ENCODE results near the gene EGFL7.
"Not testable (repeated sequence)": the region's sequence is repeated elsewhere in the genome, so short reads cannot be mapped to it uniquely, and the experiment has no call there.

EGFL7 gene

DNA sequence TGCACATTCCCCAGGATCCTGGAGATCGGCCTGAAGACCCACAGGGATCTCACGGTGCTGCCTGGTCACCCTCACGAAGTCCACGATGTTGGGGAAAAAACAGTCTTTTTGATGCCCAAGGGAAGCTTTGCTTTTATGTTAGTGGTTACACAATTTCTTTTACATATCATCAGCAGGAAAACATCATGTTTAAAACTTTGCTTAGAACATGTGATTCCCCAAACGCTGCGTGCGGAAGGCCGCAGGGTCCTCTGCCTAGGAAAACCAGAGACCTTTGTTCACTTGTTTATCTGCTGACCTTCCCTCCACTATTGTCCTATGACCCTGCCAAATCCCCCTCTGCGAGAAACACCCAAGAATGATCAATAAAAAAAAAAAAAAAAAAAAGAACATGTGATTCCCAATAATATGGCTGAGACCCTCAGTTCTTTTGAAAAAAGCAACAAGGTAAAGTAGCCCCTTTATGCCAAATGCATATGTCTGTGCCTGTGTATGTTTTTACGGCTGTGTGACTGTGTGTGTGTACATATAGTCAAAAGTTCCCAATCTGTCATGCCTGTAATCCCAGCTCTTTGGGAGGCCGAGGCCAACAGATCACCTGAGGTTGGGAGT lies 36.0 kb downstream of the EGFL7 start:
- DNase-seq (ENCODE audit: low read depth) = no peak

DNA sequence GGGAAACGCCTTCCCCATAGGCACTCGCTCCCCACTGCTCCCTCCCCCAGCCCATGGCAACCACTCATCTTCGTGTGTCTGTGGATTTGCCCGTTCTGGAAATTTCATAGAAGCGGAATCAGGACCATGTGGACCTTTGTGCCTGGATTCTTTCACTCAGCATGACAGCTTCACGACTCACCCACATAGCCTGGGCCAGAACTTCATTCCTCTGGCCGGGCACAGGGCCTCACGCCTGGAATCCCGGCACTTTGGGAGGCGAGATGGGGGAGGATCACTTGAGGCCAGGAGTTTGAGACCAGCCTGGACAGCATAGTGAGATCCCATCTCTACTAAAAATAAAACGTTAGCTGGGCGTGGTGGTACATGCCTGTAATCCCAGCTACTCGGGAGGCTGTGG lies 37.6 kb downstream of the EGFL7 start:
- peak; percentile 23 for DNase-seq (ENCODE audit: low read depth)

DNA sequence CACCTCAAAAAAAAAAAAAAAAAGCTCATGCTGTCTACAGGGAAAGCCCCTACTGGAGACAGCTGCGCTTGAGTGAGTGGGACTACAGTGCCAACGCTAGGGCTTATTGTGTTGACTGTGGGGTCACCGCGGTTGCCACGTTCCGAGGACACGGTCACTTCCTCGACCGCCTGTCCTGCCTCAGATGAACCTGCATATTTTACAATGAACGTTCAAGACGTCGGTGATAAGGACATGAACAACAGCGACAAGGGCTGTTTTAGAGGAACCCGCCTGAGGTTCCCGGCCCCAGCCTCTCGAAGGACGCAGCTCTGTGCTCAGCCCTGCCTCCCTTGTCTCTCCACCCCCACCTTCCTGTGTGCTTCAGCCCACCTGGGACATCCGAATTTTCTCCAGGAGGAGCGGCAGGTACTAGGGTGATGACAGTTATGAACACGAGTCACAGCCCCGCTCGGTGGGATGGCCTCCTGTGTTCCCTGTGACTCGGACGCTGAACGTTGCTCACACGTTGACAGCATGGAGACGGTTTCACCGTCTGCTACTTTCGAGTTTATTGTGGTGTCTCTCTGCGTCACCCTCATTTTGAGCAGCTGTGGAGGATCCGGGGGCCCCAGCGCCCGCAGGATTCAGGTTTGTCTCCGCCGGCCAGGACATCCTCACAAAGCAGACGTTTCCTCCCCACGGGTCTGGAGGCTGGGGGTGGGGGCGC lies 38.4 kb downstream of the EGFL7 start:
- no peak for DNase-seq (ENCODE audit: low read depth)

DNA sequence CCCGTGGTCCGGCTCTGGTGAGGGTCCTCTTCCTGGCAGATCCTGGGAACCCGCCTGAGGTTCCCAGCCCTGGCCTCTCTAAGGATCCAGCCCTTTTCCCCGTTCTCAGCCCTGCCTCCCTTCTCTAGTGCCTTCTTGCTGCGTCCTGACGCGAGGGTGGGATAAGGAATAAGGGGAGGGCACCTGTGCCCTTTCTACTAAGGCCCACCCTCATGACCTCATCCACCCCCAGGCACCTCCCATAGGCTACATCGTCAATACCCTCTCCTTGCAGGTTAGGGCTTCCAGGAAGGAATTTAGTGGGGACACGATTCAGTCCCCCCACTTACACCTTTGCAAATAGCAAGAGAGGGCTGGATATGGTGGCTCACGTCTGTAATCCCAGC lies 38.9 kb downstream of the EGFL7 start:
- DNase-seq (ENCODE audit: low read depth) = no peak

DNA sequence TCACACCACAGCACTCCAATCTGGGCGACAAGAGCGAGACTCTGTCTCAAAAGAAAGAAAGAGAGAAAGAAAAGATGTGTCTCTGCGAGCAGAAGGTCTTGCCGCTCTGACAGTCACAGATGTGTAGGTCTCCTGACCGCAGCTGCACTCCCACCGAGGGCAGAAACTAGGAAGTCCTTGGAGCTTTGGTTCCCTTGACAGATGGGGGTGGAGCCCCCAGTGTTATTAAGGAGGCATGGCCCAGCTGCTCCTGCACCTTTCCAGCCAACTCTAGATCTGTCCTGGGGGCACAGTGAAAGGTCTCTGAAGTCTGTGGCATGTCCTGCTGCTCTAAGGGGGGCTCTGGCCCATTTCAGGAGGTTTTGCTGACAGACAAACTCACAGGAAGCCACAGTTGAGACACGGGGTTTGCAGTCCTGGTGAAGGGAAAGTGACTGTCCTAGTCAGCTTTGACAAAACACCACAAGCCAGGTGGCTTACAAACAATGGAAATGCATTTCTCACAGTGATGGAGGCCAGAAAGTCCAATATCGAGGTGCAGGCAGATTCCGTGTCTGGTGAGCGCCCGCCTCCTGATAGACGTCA lies 40.7 kb downstream of the EGFL7 start:
- no peak for DNase-seq (ENCODE audit: low read depth)

DNA sequence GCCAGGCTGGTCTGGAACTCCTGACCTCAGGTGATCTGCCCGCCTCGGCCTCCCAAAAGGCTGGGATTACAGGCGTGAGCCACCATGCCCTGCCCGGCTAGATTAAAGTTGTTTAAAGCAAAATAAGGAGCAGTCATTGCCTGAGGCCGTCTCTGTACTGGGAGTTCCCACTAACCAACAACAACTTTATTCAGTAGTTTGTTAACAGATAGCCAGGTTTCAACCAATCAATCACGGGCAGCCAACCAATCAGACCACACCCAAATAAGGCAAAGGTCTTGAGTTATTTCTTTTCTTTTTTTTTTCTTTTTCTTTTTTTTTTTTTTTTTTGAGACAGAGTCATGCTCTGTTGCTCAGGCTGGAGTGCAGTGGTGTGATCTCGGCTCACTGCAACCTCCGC lies 42.0 kb downstream of the EGFL7 start:
- DNase-seq (ENCODE audit: low read depth) = not testable (repeated sequence)

DNA sequence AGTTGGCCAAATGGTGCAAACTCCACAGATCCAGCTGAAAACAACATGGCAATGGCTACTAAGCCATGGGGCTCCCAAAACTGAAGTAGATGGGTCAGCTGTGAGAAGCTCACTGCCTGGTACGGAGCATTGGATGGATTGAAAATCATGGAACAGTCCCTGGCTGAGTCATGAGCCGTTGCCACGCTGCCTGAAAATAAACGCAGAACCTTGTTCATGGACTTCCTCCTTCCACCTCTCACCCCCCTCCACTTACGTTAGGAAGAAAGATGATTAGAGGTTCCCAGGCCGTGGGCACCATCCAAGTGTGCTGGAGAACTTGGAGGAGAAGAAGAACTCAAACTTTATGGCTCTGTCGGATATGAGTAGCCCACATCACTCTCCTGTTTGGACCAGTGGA lies 42.8 kb downstream of the EGFL7 start:
- DNase-seq (ENCODE audit: low read depth) = no peak

DNA sequence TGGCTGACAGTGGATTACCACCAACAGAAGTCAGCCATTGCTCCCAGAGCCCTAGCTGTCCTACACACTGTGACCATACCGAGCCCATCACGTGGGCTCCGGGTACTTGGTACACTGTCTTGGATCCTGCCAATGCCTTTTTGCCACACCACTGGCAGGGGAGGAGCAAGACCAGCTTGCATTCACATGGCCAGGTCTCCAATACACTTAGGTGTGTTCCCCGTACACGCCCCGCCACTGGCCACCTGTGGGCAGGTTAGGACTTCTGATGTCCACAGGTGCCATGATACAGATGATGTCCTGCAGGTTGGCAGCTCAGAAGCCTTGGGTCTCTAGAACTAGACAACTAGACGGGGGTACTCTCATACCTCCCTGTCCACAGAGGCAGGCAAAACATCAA lies 44.3 kb downstream of the EGFL7 start:
- no peak for DNase-seq (ENCODE audit: low read depth)

DNA sequence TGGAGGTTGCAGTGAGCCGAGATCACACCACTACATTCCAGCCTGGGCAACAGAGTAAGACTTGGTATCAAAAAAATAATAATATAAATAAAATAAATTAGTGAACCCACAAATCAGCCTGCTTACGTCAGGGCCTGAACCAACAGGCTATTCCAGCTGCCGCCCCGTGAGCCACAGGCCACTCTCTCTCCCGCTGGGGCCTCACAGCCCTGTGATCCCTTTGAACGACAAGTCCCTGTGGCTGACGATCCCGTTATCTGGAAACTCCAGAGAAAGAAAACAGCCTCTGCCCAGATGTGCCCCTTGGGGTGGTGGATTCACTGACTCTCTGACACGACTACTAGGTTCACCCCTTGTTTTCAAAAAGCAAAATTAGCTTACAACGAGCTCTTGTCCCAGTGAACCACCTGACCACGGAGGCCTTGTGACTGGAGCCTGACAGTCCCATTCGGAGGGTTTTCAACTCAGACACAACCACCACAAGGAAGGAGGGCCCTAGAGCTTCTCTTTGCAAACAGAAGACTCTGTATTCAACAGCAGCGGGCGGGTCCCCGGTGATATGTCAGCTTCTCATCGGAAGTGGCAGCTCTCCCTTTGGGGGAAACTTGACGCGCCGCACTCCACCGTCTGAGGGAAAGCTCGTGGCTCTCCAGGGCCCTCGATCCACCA lies 45.3 kb downstream of the EGFL7 start:
- no peak for DNase-seq (ENCODE audit: low read depth)

DNA sequence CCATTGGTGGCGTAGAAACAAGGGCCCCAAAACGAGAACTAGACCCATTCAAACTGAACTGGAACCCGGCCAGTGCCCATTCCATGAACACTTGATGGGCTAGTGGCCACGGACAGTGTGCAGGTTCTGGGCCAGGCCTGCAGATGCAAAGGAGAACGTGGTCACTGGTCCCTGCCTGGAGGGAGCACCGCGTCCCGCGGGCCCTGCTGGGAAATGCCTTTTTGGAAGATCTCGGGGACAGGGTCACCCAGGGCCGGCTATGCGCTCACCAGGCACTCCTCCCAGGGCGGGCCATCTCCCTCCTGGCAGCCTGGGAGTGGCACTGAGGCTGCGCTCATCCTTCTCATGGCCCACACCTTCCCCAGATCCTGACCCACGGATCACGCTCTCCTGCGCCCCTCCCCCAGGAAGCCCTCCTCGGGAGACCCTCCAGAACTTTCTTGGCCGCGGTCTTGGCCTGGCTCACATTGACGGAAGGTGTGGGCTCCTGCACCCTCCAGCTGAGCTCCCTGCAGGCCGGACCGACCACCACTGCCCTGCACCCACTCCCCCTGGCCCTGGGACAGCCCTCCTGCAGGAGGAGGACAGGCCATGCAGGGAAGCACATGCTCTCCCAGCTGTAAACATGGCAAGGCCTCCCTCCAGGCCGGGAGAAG lies 46.9 kb downstream of the EGFL7 start:
- no peak for DNase-seq (ENCODE audit: low read depth)

DNA sequence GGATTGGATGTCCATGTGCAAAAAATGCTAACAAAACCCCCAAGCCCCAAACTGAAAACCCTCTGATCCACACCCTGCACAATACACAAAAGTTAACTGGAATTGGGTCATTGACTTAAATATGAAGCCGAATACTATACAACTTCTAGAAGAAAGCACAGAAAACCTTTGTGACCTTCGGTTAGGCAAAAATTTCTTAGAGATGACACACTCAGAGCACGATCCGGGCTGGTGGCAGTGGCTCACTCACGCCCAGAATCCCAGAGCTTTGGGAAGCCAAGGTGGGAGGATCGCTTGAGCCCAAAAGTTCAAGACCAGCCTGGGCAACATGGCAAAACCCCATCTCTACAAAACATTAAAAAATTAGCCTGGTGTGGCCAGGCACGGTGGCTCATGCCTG lies 47.8 kb downstream of the EGFL7 start:
- no peak for DNase-seq (ENCODE audit: low read depth)

DNA sequence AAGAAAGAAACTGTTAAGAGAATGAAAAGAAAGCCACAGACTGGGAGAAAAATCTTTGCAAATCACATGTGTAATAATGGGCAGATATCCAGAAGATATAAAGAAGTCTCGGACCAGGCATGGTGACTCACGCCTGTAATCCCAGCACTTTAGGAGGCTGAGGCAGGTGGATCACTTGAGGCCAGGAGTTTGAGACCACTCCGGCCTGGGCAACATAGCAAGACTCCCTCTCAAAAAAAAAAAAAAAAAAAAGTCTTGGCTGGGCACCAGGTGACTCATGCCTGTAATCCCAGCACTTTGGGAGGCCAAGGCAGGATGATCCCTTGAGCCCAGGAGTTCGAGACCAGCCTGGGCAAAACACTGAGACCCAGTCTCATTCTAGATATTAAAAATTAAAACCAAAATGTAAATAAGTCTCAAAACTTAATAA lies 48.5 kb downstream of the EGFL7 start:
- DNase-seq (ENCODE audit: low read depth) = peak; percentile 68

DNA sequence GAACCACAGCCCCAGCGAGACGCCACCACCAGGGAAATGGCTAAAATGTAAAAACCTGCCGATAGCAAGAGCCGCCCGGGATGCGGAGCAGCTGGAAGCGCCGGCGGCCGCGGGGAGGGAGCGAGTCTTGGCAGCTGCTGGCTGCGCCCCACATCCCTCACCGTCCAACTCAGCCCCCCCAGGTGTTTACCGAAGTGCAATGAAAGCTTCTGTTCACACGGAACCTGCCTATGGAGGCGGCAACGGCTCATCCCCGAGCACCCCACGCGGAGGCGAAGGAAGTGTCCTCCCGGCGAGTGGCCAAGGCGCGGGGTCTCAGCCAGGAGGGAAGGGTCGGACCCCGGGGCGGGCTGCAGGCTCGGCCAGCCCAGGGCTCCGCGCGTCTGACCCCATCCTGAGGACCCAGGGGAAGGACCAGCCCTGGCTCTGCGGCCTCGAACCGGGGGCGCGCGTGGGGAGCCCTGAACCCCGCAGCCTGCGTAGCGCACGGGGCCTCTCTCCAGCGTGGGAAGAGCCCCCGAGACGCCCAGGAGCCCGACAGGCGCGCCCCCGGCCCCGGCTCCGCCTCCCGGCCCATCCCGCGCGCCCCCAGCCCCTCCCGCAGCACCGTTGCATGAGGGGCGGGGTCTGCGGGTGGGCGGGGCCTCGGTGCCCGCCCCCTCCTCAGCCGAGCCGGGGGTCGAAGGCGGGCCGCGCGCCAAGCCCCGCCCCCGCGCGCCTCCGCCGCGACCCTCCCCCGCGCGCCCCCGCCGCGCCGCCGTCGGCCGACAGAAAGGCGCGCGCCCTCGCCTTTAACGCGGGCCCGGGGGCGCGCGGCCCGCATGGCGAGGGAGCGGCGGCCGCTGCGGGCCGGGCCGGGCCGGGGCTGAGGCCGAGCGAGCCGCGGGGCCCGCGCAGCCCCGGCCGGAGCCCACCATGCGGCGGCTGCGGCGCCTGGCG lies 49.3 kb downstream of the EGFL7 start, which contains the start of gene DIPK1B:
TSS of gene DIPK1B (plus strand) at position 822 of the 939 bp plus-strand sequence. CDS start at position 916, 94 bp downstream.
- DNase-seq (ENCODE audit: low read depth) = no peak

DNA sequence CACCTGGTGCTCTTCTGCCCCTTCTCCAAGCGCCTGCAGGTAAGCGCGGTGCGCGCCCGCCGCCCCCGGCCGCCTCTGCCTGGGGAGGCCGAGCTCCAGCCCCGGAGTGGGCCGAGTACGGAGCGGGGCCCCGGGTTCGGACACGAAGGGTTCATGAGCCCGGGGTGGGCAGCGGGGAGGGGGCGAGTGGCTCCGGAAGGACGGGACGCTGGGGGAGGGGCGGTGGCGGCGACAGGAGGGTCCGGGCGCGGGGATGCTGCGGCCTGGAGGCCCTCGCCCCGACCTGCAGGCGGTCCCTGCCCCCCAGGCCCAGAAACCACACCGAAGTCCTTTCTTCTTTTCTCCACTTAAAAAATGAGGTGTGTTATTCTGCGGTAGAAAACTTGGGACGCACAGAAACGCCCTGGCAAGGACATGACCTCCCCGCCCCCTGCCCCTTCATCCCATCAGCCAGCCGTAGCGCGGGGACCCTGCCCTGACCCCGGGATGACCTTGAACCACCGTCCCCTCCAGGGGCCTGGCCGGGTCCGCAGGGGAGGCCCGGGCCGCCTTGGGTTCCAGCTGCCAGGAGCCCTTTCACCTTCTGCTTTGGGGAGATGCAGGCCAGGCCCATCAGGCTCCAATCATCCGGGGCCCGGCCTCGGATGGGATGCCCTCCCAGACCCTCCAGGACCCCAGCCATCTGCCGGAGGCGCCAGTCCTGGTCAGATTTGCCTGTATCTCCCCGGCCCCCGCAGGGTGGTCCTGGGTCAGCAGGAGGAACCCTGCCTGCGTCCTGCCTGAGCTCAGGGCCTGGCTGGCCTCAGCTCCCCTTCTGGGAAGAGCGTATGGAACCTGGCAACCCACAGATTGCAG lies 50.2 kb downstream of the EGFL7 start:
- DNase-seq (ENCODE audit: low read depth) = no peak

DNA sequence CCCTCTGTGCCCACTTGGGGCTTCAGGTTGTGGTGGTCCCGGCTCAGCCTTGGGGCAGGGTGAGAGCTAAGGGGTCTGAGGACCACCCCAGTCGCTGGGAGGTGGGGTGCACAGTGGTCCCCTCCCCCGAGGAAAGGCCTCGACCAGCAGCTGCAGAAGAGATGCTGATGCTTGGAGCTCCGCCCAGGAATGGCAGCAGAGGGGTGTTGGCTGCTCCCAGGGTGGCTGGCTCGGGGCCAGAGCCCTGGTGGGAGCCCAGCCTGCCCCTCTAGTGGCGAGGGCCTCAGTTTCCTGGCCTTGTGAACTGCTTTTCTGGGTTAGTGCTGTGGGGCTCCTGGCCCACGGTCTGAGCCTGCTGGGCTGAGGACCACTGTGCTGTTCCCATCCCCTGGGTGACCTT lies 50.8 kb downstream of the EGFL7 start:
- no peak for DNase-seq (ENCODE audit: low read depth)

DNA sequence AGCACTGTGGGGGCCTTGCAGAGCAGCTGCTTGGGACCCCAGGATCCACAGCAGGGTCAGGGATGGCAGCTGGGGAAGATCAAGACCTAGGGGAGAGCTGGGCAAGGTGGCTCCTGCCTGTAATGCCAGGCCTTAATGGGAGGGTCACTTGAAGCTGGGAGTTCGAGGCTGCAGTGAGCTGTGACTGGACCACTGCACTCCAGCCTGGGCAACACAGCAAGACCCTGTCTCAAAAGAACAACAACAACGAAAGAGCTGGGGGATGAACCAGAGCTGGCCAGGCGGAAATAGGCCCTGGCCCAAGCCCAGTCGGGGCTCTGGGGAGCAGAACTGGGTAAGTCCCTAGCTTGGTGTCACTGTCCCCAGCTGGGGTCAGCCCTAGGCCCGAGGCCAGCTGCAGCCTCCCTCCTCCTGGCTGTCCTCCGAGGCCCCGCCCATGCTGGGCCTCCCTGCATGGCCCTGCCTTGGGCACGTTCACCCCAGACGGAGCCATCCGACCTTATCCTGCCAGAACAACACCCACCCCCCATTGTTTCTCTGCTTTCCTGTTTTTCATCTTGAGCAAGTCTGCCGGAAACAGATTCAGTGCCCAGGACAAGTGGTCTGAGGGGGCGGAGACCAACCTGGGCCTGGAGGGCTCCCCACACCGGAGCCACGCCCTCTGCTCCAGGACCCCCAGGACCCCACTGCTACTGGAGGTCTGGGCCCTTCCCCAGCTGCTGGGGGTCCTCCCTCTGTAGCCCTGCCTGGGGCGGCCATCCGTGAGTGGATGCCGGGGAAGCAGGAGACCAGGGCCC lies 51.6 kb downstream of the EGFL7 start:
- no peak for DNase-seq (ENCODE audit: low read depth)

DNA sequence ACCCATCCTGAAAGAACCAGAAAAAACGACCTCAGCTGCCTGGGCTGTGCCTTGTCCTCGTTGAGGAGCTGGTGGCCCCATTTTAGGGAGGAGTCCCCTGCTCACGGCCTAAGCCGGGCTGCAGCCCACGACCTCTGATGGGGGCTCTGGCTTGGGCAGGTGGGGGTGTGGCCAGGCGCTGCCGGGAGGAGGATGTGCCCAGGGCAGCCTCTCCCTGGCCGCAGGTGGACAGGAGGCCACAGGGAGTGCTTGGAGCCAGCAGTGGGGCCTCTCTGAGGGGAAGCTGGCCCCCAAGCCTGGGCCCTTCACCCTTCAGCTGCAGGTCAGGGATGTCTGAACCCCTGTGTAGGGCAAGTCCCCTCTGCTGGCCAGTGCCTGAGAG lies 52.2 kb downstream of the EGFL7 start:
- no peak for DNase-seq (ENCODE audit: low read depth)

DNA sequence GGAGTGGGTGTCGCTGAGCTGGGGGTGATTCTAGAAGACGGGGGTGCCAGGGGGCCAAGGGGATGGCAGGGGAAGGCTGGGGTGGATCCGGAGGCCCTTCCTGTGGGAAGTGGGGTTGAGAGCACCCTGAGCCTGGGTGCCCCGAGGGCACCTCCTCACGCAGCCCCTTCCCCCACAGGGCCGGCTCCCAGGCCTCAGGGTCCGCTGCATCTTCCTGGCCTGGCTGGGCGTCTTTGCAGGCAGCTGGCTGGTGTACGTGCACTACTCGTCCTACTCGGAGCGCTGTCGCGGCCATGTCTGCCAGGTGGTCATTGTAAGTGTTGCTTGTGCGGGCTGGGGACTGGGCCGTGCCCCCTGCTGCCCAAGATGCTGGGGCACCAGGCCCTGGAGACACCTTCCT lies 54.7 kb downstream of the EGFL7 start:
- no peak for DNase-seq (ENCODE audit: low read depth)

DNA sequence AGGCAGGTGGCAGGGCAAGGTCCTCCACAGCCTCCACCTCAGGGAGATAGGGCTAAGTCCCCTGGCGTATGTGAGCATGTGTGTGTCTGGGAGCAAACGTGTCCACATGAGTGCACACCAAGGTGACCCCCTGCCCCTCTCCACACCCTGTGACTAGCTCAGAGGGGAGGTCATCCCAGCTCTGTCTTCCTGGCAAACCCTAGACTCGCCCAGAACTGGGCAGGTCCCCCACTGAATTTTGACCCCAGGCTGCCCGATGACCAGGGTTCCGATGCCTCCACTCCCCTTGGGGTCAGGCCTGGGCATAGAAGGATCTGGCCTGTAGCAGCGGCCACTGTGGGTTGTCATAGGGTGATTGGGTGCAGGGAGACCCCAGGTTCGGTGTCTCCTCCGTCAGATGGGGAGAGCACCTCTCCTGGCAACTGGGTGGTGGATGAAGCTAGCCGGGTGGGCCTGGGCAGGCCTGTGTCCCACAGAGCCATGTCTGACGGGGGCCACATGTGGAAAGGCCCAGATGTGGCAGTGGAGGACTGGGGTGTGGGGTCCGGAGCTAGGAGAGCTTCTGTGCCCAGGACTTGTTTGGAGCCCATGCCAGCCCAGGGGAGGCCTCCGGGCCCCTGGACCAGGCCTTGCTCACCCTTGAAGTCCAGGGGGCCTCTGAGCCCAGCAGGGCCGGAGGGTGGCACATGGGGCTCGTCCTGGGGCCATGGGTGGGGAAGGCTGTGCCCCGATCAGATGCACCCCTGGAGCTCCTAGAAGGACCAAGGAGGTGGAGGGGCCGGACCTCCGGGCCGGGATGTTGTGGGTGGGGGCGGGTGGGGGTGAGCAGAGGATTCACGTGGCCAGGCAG lies 55.9 kb downstream of the EGFL7 start:
- no peak for DNase-seq (ENCODE audit: low read depth)
